Skin of body (tissue), 2 donors: Measurements from ENCODE around the gene KLHL36. TPM values are rescaled to one million over a fixed set of nuclear protein-coding genes. Genes with fewer than 3 reads are reported as not detected.
"Not testable (repeated sequence)": the region's sequence is repeated elsewhere in the genome, so short reads cannot be mapped to it uniquely, and the experiment has no call there.

ENCODE experiments used
- DNase-seq: peaks from one replicate; lab custom pipeline; 2025; lab: John Stamatoyannopoulos, UW
- total RNA-seq: library from RNA; depleted of rRNA; stranded (reverse); fragments of >200 nt; gene quantifications from one replicate; pipeline ENCODE4 v1.2.3, GENCODE V29; 2014

Gene KLHL36
- total RNA-seq, 1 donor from 2014 or later, result 26.2 TPM

DNA sequence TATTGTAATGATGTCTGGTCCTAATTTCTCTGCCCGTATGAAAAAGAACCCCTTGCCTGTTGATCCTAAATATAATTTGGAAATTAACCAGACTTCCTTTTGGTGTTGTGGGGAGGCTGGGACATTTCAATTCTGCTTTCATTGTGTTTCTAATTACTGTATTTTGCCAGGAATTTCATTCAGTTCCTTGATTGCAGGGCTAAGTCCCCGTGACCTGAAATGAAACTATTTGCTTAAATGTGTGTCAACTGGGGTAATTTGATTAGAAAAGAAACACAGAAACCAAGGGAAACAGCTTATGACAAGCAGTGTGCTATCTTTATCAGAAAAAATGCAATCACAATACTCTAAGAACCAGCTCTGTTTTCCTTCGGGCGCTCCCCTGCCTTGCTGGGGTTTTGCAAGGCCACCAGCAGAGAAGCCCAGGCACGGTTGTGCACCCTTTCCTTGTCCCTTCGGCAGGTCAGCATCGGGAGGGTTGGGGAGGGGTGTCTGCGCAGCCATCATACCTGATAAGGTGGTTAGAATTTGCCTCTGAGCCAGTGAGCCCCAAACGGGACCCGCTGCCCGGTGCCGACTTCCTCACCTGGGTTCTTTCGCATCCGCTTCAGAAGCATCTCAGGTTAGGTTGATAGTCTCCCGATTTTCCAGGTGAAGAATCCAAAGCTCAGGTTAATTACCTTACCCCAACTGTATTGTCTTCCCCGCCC is 19.4 kb downstream of the KLHL36 start:
- peak; percentile 19 for DNase-seq

DNA sequence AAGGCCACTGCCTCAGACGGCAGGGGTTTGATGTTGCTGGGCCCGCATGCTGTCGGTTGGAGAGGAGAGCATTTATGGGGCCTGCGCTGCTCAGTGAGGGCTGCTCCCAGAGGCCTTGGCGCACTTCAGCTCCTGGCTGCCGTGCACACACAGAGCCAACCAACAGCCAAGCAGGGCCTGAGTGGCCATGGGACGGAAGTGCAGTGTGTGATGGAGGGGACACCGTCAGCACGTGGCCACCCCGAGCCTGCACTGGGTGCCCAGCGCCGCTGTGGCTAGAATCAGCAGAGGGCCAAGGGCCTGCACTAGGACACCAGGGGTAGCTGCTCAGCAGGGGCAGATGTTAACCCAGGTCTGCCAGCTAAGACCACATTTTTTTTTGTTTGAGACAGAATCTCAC is 21.8 kb downstream of the KLHL36 start:
- no peak for DNase-seq

DNA sequence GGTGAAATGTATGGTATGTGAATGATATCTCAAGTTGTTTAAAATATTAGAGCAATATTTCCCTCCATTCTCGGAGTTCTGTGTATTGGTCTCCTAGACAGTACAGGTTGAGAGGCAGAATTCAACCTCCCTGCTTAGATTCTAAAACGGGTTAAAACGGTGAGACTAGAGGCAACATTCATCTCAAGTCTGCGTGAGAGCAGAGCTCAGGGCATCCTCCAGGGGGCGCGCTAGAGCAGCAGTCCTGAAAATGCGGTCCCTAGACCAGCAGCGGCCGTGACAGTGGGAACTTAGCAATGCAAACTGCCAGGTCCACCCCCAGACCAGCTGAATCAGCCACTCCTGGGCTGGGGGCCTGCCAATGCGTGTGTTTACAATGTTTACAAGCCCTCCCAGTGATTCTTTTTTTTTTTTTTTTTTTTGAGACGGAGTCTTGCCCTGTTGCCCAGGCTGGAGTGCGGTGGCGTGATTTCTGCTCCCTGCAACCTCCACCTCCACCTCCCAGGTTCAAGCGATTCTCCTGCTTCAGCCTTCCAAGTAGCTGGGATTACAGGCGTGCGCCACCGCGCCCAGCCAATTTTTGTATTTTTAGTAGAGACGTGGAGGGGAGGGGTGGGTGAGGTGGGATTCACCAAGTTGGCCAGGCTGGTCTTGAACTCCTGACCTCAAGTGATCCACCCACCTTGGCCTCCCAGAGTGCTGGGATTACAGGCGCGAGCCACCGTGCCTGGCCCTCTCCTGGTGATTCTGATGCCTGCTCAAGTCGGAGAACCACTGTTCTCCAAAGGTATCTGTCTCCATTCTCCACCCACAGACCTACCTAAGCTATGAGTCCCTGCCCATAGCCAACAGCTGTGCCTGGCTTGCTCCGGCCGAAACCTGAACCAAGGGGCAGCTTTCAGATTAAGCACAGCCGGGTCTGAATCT is 24.2 kb downstream of the KLHL36 start:
- peak; percentile 9 for DNase-seq

DNA sequence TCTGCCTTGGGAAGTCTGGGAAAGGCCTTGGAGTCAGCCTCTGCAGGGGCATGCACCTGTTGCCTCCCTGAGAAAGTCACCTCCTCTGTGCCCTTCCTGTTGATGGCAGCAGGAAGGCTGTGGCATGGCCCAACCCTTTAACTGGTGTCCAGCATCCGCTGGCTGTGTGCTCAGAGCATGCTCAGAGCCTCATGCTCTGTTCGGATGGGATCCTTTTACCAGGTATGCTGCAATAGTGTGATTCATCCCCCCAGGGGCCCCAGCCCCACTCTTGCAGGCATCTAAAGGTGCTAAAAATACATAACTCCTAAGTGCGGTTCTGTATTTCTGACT is 24.9 kb downstream of the KLHL36 start:
- no peak for DNase-seq

DNA sequence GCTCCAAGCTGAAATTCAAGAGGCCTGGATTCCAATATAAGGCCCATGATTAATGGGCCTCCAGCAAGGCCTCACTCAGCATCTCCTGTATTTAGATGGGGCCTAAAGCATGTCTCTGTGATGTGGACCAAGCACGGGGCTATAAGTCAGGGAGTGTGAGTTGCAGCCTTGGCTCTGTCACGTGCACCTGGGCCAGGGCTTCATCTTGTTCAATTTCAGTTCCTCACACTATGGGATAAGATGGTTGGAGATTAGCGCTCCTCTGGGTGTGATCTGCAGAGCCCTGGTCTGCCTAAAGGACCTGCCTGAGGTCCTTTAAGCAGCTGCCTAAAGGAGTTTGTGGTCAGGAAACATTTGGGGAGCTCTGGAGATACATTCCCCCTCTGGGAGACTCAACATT is 25.2 kb downstream of the KLHL36 start:
- DNase-seq, result no peak

DNA sequence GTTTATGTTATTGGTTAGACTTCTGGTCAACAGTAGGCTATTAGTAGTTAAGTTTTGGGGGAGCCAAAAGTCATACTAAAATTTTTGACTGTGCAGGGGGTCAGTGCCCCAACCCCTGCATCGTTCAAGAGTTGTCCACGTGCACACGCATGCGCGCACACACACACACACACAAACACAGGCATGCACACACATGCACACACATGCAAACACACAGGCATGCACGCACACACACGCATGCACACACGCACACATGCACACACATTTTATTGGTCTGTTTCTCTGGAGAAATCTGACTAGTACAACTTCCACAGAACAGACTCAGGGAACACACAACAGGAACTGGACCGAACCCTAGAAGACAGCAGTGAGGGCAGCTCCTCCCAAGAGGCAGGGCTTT is 27.1 kb downstream of the KLHL36 start:
- no peak for DNase-seq

DNA sequence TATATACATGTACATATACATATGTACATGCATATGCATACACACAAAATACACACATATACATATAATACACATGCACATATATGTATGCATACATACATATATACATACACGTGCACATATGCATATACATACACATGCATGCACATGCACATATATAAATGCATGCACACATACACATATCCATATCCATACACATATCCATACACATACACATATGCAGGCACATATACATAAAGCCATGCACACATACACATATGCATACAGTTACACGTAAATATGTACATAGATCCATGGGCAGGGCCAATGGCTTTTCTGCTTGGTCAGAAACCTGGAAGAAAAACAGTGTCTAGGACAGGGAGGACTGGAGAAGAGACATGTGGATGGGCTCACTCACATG is 27.6 kb downstream of the KLHL36 start:
- no peak for DNase-seq

DNA sequence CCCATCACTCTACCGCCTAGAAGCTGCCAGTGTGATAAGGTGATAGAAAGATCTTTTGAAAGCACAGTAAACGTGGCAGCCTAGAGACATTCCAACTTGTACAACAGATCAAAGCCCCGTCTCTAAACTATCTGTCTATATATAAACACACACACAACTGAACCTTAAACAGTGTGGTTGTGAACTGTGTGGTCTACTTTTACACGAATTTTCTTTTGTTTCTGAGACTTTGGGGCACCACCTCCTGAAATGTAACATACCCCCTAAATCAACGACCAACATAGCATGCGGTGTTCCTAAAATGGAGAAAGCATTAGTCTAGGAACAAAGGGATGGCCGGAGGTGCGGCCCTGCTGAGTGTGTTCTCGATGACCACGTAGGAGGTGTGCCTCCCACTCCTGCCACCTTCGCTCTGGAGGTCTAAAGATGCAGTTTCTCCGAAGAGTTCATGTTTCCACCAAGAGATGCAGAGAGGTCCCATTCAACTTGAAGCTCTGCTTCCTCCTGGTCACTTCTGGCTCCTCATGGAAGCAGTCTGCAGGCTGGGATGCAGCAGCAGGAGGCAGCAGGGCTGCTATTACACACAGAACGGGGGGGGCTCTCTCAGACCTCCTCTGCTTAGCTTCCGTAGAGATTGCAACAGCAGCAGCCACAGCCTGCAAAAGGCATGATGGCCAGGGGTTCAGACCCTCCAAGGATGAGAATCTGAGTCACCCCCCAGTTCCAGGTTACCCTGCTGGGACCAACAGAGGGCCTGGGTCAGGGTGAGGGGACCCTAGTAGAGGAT is 28.9 kb downstream of the KLHL36 start:
- no peak for DNase-seq

DNA sequence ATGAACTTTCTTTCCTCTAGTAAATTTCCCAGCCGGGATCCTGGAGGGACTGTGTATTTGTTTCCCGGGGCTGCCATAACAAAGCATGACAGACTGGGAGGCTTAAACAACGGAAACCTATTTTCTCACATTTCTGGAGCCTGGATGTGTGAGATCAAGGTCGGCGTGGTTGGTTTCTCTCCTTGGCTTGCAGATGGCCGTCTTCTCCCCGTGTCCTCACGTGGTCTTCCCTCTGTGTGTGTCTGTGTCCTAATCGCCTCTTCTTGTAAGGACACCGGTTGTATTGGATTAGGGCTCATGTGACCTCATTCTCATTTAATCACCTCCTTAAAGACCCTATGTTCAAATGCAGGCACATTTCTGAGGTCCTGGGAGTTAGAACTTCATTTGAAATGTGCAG is 29.5 kb downstream of the KLHL36 start:
- no peak for DNase-seq

DNA sequence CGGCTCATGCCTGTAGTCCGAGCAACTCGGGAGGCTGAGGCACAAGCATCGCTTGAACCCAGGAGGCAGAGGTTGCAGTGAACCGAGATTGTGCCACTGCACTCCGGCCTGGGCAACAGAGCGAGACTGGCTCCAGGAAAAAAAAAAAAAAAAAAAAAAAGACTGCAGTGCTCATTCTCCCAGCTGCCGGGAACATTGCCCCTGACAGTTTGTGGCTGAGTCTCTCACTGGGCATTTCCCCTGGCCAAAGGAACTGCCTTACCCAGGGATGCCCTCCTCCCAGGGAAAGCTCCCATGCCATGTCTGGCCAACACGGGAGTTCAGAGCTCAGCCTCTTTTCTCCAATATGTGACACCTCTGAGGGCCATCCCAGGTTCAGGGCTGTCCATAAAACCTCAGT is 30.2 kb downstream of the KLHL36 start:
- no peak for DNase-seq

DNA sequence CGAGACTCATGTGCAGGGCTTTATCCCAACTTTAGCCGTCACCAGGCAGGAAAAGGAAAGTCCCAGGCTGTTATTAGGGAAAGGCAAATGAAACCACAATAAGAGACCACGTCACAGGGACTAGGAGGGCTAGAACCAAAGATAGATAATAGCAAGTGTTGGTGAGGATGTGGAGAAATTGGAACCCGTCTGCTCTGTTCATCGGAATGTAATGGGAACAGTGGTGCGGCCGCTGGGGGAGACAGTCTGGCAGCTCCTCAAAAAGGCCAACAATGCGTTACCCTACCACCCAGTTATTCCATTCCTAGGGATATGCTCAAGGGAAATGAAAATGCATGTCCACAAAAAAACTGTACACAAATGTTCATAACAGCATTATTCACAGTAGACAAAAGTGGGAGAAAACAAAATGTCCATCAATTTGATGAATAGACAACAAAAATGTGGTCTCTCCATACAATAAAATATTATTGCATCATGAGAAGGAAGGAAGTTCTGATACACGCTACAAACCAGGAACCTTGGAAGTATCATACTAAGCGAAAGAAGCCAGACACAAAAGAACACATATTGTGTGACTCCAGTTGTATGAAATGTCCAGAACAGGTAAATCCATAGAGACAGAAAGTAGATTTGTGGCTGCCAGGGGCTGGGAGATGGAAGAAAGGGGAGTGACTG is 32.0 kb downstream of the KLHL36 start:
- DNase-seq, result no peak

DNA sequence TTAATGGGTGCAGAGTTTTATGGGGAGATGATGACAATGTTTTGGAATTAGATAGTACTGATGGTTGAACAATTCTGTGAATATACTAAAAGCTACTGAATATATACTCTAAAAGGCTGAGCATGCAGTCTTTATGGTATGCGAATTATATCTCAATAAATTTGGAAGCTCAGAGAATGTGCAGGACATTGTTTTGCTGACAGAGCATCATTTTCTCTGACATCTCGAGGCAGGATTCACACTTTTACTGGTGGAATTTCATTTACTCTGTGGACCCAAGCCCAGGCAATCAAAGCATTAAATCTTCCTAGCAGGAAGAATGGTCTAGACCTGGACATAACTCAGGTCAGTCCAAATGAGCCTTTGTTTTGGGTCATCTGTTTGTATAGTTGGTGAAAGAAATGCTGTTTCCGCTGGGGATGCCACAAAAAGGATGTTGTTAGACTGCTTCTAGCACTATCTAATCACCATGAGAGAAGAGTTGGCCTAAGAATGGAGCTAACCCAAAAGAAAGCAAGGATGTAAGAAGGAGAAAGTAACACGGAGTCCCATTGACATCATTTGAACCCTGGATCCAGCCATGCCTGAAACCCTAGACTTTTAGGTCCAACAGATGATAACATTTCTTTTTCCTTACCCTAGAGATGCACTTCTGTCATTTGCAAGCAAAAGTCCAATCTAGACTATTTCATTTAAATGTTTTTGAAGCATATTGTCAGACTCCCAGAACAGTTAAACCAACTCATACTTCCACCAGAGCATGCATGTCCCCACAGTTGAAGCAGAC is 32.7 kb downstream of the KLHL36 start:
- no peak for DNase-seq

DNA sequence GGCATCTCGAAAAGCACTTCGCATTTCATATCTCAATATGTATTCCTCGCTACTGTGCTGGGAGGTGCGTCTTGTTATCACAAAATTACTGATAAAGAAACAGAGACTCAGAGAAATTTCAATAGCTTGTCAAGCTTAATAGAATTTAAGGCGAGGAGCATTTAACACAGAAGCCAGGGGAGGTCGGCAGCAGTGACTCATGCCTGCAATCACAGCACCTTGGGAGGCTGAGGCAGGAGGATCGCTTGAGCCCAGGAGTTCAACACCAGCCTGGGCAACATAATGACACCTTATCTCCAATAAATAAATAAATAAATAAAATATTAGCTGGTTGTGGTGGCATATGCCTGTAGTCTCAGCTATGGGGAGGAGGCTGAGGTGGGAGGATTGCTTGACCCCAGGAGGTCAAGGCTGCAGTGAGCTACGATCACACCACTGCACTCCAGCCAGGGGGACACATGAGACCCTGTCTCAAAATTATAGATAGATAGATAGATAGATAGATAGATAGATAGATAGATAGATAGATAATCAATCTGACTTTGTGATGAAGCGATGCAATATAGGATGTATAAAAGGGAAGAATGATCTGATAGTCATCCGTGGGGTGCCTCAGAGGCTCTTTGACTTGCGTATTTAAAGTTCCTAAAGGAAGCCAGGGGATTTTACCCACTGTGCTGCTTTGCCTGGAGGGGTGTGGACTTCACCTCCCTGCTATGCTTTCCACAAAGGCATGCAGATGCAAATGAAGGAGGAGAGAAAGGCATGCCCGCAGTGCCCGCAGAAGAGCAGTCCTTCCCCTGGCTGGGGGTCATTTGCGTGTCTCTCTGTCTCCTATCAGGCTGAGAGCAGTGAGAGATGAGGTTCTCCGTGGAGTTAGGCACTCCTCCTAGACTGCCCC is 35.6 kb downstream of the KLHL36 start:
- DNase-seq, result no peak

DNA sequence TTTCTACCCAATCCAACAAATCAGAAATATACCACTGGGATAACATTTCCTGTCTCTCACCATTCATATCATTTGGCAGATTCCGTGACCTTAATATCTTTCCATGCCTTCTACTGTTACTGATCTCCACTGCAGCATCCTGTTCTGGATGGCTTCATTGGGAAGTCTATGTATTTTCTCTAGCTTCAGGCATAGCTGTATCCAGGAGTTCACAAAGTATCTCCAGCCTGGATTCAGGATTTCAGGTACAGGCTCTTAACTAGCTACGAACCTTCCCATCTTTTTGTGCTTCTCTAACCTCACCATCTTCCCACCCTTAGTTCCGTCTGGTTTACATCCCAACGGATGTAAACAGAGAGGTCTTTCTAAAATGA is 36.3 kb downstream of the KLHL36 start:
- DNase-seq, result no peak

DNA sequence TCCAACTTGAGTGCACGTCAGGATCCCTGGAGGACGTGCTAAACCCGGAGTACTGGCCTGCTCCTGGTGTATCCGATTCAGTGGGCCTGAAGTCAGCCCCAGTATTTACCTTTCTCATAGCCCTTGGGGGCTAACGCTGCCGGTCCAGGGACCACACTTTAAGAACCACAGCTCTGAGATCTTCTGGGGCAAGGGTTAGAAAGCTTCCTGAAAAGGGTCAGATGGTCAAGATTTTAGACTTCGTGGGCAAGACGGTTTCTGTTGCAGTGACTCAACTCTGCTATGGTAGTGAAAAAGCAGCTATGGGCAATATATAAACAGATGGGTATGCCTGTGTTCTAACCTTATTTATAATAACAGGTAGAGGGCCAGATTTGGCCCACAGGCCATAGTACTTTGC is 36.9 kb downstream of the KLHL36 start:
- no peak for DNase-seq

DNA sequence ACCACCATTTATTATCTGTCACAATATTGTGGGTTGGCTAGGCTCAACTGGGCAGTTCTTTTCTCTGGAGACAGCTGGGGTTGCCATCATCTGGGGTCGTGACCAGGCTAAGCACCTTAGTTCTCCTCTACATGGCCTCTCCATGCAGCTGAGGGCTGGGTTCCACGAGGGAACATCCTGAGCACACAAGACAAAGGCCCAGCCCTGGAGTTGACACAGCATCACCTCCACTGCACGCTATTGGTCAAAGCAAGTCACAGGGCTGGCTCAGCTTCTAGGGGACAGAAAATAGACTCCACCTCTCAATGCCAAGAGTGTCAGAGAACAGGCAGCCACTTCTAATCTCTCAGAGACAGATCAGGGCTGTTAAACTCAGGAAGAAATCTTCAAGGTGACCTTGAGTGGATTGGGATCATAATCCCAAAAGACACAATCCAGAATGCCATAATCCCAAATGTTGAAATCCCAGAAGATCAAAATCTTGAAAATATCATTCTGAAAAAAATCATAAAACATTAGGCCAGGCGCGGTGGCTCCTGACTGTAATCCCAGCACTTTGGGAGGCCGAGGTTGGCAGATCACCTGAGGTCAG is 38.5 kb downstream of the KLHL36 start:
- no peak for DNase-seq

DNA sequence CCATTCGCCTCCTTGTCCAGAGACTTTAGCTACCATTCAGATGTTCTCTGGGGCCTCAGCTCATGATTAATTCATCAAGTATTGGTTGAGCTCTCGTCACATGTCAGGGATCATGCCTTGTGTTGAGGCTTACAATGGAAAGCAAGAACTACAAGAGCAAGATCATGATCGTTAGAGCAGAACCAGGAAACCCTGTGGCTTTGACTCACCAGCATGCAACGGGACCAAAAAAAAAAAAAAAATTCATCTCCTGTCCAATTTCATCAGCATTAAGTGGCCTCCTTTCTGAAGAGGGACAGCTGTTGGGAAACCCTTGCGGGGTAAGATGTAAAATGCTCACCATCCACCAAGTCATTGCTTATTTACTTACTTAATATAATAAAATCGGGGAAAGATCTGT is 39.4 kb downstream of the KLHL36 start:
- DNase-seq, result no peak

DNA sequence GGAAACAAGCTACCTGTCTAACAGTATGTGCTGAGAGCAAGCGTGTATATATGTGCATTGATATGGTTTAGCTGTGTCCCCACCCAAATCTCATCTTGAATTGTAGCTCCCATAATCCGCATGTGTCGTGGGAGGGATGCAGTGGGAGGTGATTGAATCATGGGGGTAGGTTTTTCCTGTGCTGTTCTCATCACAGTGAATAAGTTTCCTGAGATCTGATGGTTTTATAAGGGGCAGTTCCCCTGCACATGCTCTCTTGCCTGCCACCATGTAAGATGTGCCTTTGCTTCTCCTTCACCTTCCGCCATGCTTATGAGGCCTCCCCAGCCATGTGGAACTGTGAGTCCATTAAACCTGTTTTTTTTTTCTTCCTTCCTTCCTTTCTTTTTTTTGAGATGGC is 39.9 kb downstream of the KLHL36 start:
- DNase-seq, result not testable (repeated sequence)

DNA sequence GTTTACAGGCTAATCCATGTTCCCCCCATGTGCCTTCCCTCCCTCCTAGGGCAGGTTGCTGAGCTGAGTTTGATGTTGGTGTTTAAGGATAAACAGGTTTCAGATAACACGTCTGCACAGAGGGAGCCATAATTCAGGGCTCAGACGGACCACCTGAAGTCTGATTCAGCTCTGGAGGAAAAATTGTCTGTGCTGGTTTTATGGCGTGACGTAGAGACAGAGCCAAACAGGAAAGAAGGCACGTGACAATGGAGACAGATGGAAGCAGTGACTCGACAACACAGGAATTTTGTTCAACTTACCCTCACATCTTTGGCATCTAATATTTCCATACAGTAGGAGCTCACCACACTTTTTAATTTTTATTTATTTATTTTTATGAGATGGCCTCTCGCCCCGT is 40.8 kb downstream of the KLHL36 start:
- DNase-seq, result peak; percentile 19
